BJ (cell line): ENCODE results near the gene TRAIP. TPM values are rescaled to one million over a fixed set of nuclear protein-coding genes. Genes with fewer than 3 reads are reported as not detected.

Experiments
- CTCF ChIA-PET: fragments of 350-600 bp; formaldehyde crosslinking; extraction: SDS; loops from one replicate; lab custom pipeline; 2021; ENCODE audit warnings: antibody characterized with exemption, inconsistent platforms; lab: Yijun Ruan, JAX
- POLR2A ChIA-PET: fragments of 300-600 bp; sonication (Branson Sonifier 250); formaldehyde crosslinking; extraction: SDS; loops from one replicate; lab custom pipeline; 2021; ENCODE audit warnings: antibody characterized with exemption; lab: Charles Lee
- DNase-seq: peaks from one replicate; pipeline ENCODE4 v3.0.0-alpha.2; 2011; ENCODE audit warnings: low read depth
- H3K27me3 ChIP-seq: 2 replicates; pipeline ENCODE4 v1.6.0; 2011; ENCODE audit warnings: low read length; ENCODE audit not compliant: control insufficient read depth, insufficient read depth
- H3K36me3 ChIP-seq: 2 replicates; pipeline ENCODE4 v1.5.1; 2011; ENCODE audit warnings: low read length; ENCODE audit not compliant: control insufficient read depth, insufficient read depth
- H3K4me3 ChIP-seq: 2 replicates; pipeline ENCODE4 v1.5.1; 2011; ENCODE audit warnings: low read depth, mild to moderate bottlenecking, control low read depth, low read length
- CTCF ChIP-seq: IDR thresholded peaks from 2 replicates; pipeline ENCODE4 v1.5.1; 2011; ENCODE audit warnings: low read depth, mild to moderate bottlenecking, control low read depth, inconsistent platforms, low read length, moderate library complexity; ENCODE audit not compliant: insufficient read depth
- polyA plus RNA-seq: library from polyadenylated mRNA; depleted of rRNA; stranded (reverse); fragments of >200 nt; gene quantifications from 2 replicates; pipeline ENCODE4 v1.2.3, GENCODE V29; 2011

The TRAIP gene
- polyA plus RNA-seq, 1 experiment, result 5.8 TPM

- DNase-seq, result no peak
- no peak for TF ChIP-seq CTCF
- Histone ChIP-seq H3K27me3 (peaks cover 20% of the 10 kb centered on the region), H3K36me3 (no peaks in the 10 kb centered on the region), H3K4me3 (no peak overlapping the region)
- ChIA-PET CTCF (interaction anchor here (1.4 kb wide), 1 partner anchor 8 kb away, joined by 4 read pairs; no protein-coding TSS in a partner anchor), POLR2A (no interaction called here)
Measured at GRCh38 chr3:49873623-49874022, 17.3 kb upstream of the TRAIP start.

GRCh38 chr3:49872801-49873281 lies 16.5 kb upstream of the TRAIP start:
- CTCF ChIA-PET, result interaction anchor here (1.4 kb wide), 1 partner anchor 9 kb away, joined by 4 read pairs; no protein-coding TSS in a partner anchor
- Histone ChIP-seq H3K27me3 (peaks cover 28% of the 10 kb centered on the region), H3K36me3 (no peaks in the 10 kb centered on the region), H3K4me3 (no peak overlapping the region)
- no peak for DNase-seq
- TF ChIP-seq CTCF, result no peak
- POLR2A ChIA-PET, result no interaction called here

- ChIA-PET POLR2A (no interaction called here), CTCF (interaction anchor here (1.7 kb wide), 1 partner anchor 8 kb away, joined by 3 read pairs; no protein-coding TSS in a partner anchor)
- Histone ChIP-seq H3K27me3 (peaks cover 30% of the 10 kb centered on the region), H3K36me3 (no peaks in the 10 kb centered on the region), H3K4me3 (no peak overlapping the region)
- DNase-seq, result no peak
- no peak for TF ChIP-seq CTCF
Measured at GRCh38 chr3:49871531-49872153, 15.3 kb upstream of the TRAIP start.

DNA sequence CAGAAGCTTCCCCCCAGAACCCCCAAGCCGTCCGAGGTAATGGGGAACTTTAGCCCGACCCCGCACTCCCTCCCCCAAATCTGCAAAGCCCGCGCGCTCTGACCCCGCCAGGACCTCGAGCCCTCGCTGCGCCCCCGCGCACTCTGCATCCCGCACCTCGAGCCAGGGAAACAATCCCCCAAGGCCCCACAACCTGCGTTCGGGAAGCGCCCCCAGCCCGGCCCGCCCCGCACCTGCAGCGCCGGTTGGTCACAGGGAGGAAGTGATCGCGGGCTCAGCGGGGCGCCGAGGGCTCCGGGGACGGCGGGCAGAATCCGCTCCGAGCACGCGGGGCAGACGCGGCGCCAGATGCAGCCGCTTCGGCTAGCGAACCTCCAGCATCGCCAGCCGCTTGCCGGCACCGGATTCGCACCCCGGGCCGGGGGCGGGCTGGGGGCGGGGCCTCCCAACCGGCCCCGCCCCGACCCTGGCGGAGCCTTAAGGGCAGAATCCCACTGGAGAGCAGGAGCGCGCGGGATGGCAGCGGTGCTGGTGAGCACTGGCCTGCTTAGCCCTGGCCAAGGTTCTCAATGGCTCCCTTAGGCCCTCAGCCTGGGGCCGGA lies 13.3 kb upstream of the TRAIP start, which contains the start of gene CAMKV:
Gene CAMKV (minus strand): TSS at position 382 of the 602 bp plus-strand sequence. CDS start 7,518 bp downstream, outside the sequence.
- peaks cover 39% of the 10 kb centered on the region for H3K27me3 ChIP-seq
- TF ChIP-seq CTCF, result no peak
- DNase-seq, result no peak
- peak within 1 kb of the TSS; percentile 3; the same call in 1 of the 2 replicates for H3K4me3 ChIP-seq
- CTCF ChIA-PET, result interaction anchor here (1.2 kb wide), 1 partner anchor 29 kb away, joined by 5 read pairs; no protein-coding TSS in a partner anchor
- POLR2A ChIA-PET, result no interaction called here
- no peaks in the 10 kb centered on the region for H3K36me3 ChIP-seq

DNA sequence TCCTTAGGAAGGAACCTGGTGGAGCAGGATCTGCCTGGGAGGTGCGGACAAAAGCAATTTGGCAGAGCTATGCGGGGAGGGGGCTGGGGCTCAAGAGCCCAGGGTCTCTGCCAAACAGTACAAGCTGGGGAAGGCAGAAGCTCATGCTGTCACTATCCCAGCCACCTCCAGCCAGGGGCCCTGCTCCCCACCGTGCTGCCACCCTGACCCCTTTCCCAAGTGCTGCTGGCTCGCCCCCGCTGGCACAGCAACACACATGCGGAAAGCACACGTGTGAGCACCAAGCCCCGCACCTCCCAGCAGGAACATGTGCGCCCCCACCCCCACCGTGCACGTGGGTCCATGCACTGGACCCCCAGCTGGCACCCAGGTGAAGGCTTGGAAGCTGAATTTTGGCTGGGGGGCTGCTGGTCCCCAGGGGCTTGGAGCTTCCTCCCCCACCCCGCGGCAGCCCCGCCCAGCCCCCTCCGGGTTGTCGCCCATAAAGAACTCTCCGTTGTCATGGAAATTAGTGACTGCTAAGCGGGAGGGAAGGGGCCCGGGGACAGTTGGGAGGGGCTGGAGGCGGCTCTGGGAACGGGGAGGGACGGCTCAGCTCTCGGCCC lies 12.6 kb upstream of the TRAIP start:
- Histone ChIP-seq H3K4me3 (no peak overlapping the region), H3K36me3 (no peaks in the 10 kb centered on the region), H3K27me3 (peaks cover 38% of the 10 kb centered on the region)
- POLR2A ChIA-PET, result no interaction called here
- CTCF ChIA-PET, result no interaction called here
- TF ChIP-seq CTCF, result no peak
- no peak for DNase-seq
